ENCODE measurements around the gene GUCA2B. TPM values are rescaled to one million over a fixed set of nuclear protein-coding genes. Genes with fewer than 3 reads are reported as not detected.

Gene GUCA2B
- polyA plus RNA-seq (2013, experiment 1 of 2), result not detected
- not detected for polyA plus RNA-seq (2013, experiment 2 of 2)

DNA sequence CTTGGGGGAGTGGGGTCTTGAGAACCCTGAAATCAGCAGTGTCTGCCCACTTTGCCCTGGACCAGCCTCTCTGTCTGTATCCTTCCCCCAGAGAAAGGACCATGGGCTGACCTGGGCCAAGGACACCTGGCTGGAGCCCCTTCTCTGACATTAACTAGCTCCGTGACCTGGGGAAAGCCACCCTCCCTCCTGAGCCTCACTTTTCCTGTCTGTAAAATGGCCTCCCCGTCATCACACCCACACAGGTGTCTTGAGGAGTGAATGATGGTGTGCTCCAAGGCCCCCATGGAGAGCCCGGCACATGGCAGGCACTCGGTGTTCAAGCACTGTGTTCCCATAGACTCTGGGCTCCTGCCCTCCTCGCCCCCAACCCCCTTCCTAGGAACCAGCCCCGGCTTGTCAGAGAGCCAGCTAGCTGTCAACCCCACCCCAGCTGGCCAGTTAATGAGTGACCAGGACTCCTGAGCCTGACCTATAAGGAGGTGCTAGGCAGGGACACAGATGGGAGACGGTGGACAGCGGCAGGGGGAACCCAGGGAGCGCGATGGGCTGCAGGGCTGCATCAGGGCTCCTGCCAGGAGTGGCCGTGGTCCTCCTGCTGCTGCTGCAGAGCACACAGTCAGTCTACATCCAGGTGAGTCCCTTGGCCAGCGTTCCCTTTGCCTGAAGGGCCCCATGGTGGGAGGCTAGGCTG lies at the start of gene GUCA2B:
Gene GUCA2B, plus strand, starts transcription at position 504 of the 694 bp plus-strand sequence. Its CDS starts 41 bp downstream, at position 545.
- Histone ChIP-seq H3K4me1 (ENCODE audit: control insufficient read depth, low read depth, low read length) (no peaks in the 10 kb centered on the region), H3K27me3 (ENCODE audit: insufficient read depth, low read length, poor library complexity) (peaks cover 2% of the 10 kb centered on the region), H3K4me3 (ENCODE audit: low read length) (no peak within 1 kb of the TSS), H2BK5ac (ENCODE audit: low read length) (no peak within 1 kb of the TSS), H3K4ac (ENCODE audit: low read depth, low read length) (no peak within 1 kb of the TSS), H3K18ac (ENCODE audit: low read length) (no peak within 1 kb of the TSS), H3K36me3 (ENCODE audit: control insufficient read depth, insufficient read depth, low read length) (no peaks in the 10 kb centered on the region), H3K4me2 (ENCODE audit: low read length) (no peak within 1 kb of the TSS), H3K79me1 (ENCODE audit: low read length) (no peaks in the 10 kb centered on the region), H2BK15ac (replicated peaks; ENCODE audit: low read depth) (no peak within 1 kb of the TSS), H3K79me2 (ENCODE audit: control insufficient read depth, insufficient read depth, low read length) (no peaks in the 10 kb centered on the region), H2BK120ac (ENCODE audit: low read depth, low read length) (no peak within 1 kb of the TSS), H3K23ac (ENCODE audit: low read length) (no peak within 1 kb of the TSS), H4K8ac (ENCODE audit: low read depth, low read length) (no peak within 1 kb of the TSS), H4K5ac (ENCODE audit: low read length) (no peak within 1 kb of the TSS), H3K27ac (ENCODE audit: low read depth, low read length) (no peak within 1 kb of the TSS), H3K56ac (ENCODE audit: low read length) (no peak within 1 kb of the TSS), H3K9ac (ENCODE audit: low read length) (no peak within 1 kb of the TSS), H2AK5ac (ENCODE audit: low read length) (no peak within 1 kb of the TSS)
- WGBS (ENCODE audit: extremely low coverage, insufficient coverage, low lambda C conversion rate), result no CpG with 5 or more reads among the region's 12 CpGs
- DNase-seq, result no peak

DNA sequence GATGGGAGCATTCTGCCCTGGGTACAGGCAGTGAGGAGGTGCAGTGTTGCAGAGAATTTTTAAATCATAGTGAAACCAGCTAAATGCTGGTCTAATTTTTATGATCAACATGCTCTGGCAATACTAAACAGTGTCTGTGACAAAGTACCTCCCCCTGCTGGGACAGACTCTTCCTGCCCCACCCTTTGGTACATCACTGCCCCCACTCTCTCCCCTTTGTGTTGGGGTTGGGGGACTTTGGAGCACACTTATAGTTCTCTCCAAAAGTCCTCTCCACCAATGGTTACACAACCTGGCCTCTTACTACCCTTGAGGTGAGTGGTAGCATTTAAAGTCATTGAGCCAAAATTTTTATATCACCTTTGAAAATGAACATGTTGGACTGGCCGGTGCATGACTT lies 48.2 kb upstream of the GUCA2B start:
- Histone ChIP-seq H3K9ac (ENCODE audit: low read length) (no peak overlapping the region), H3K56ac (ENCODE audit: low read length) (no peak overlapping the region)

DNA sequence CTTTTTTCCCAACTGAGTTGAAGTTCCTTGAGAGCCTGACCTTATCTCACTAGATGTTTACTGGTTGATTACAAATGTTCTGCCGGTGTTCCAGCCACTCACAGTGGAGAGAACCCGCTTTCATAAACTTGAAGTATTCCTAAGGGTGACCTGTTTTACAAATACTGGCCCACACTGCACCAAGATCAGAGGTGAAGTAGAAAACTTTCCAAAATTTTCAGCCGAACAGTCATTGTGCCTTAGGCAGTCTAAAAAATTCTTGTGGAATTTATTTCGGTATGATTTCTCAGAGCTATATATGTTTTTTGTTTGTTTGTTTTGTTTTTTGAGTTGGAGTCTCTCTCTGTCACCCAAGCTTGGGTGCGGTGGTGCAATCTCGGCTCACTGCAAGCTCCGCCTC lies 44.9 kb upstream of the GUCA2B start:
- no peaks in the 10 kb centered on the region for H3K4me1 ChIP-seq (ENCODE audit: control insufficient read depth, low read depth, low read length)
- H4K8ac ChIP-seq (ENCODE audit: low read depth, low read length), result no peak overlapping the region
- H3K79me1 ChIP-seq (ENCODE audit: low read length), result no peaks in the 10 kb centered on the region
- DNase-seq, result no peak
- H3K36me3 ChIP-seq (ENCODE audit: control insufficient read depth, insufficient read depth, low read length), result no peaks in the 10 kb centered on the region
- no peak overlapping the region for H3K4me2 ChIP-seq (ENCODE audit: low read length)
- no peak overlapping the region for H2BK120ac ChIP-seq (ENCODE audit: low read depth, low read length)
- no peak overlapping the region for H4K5ac ChIP-seq (ENCODE audit: low read length)
- no peak overlapping the region for H3K4ac ChIP-seq (ENCODE audit: low read depth, low read length)
- no peak overlapping the region for H3K56ac ChIP-seq (ENCODE audit: low read length)
- no peaks in the 10 kb centered on the region for H3K27me3 ChIP-seq (ENCODE audit: insufficient read depth, low read length, poor library complexity)
- no peak overlapping the region for H2BK15ac ChIP-seq (replicated peaks; ENCODE audit: low read depth)
- H3K79me2 ChIP-seq (ENCODE audit: control insufficient read depth, insufficient read depth, low read length), result no peaks in the 10 kb centered on the region
- H3K23ac ChIP-seq (ENCODE audit: low read length), result no peak overlapping the region
- no peak overlapping the region for H2BK5ac ChIP-seq (ENCODE audit: low read length)
- no peak overlapping the region for H2AK5ac ChIP-seq (ENCODE audit: low read length)
- H3K4me3 ChIP-seq (ENCODE audit: low read length), result no peak overlapping the region
- no CpG with 5 or more reads among the region's 7 CpGs for WGBS (ENCODE audit: extremely low coverage, insufficient coverage, low lambda C conversion rate)
- no peak overlapping the region for H3K9ac ChIP-seq (ENCODE audit: low read length)
- H3K18ac ChIP-seq (ENCODE audit: low read length), result no peak overlapping the region
- H3K27ac ChIP-seq (ENCODE audit: low read depth, low read length), result no peak overlapping the region

More for the DNA sequence above, 48.2 kb upstream of the GUCA2B start:
- no peaks in the 10 kb centered on the region for H3K36me3 ChIP-seq (ENCODE audit: control insufficient read depth, insufficient read depth, low read length)
- H2BK120ac ChIP-seq (ENCODE audit: low read depth, low read length), result no peak overlapping the region
- H3K79me1 ChIP-seq (ENCODE audit: low read length), result no peaks in the 10 kb centered on the region
- no peak overlapping the region for H3K4me3 ChIP-seq (ENCODE audit: low read length)
- H3K18ac ChIP-seq (ENCODE audit: low read length), result no peak overlapping the region
- H2AK5ac ChIP-seq (ENCODE audit: low read length), result no peak overlapping the region
- H2BK5ac ChIP-seq (ENCODE audit: low read length), result no peak overlapping the region
- no peaks in the 10 kb centered on the region for H3K27me3 ChIP-seq (ENCODE audit: insufficient read depth, low read length, poor library complexity)
- H3K23ac ChIP-seq (ENCODE audit: low read length), result no peak overlapping the region
- H4K8ac ChIP-seq (ENCODE audit: low read depth, low read length), result no peak overlapping the region
- H4K5ac ChIP-seq (ENCODE audit: low read length), result no peak overlapping the region
- no peaks in the 10 kb centered on the region for H3K79me2 ChIP-seq (ENCODE audit: control insufficient read depth, insufficient read depth, low read length)
- no CpG with 5 or more reads among the region's 1 CpG for WGBS (ENCODE audit: extremely low coverage, insufficient coverage, low lambda C conversion rate)
- no peak overlapping the region for H3K27ac ChIP-seq (ENCODE audit: low read depth, low read length)
- H2BK15ac ChIP-seq (replicated peaks; ENCODE audit: low read depth), result no peak overlapping the region
- no peaks in the 10 kb centered on the region for H3K4me1 ChIP-seq (ENCODE audit: control insufficient read depth, low read depth, low read length)
- H3K4me2 ChIP-seq (ENCODE audit: low read length), result no peak overlapping the region
- no peak for DNase-seq
- no peak overlapping the region for H3K4ac ChIP-seq (ENCODE audit: low read depth, low read length)

DNA sequence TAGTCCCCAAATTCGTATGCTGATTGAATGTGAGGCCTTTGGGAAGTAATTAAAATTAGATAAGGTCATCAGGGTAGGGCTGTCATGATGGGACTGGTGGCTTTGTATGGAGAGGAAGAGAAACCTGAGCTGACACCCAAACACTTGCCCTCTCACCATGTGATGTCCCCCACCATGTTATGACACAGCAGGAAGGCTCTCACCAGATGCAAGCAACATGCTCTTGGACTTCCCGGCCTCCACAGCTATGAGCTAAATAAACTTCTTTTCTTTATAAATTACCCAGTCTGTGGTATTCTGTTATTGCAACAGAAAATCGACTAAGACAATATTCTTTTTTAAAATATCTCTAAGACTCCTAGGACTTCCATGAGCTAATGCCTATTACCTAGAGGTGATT lies 43.6 kb upstream of the GUCA2B start:
- H4K8ac ChIP-seq (ENCODE audit: low read depth, low read length), result no peak overlapping the region
- no CpG with 5 or more reads among the region's 3 CpGs for WGBS (ENCODE audit: extremely low coverage, insufficient coverage, low lambda C conversion rate)
- H4K5ac ChIP-seq (ENCODE audit: low read length), result no peak overlapping the region
- H3K27me3 ChIP-seq (ENCODE audit: insufficient read depth, low read length, poor library complexity), result no peaks in the 10 kb centered on the region
- H3K27ac ChIP-seq (ENCODE audit: low read depth, low read length), result no peak overlapping the region
- no peaks in the 10 kb centered on the region for H3K79me1 ChIP-seq (ENCODE audit: low read length)
- no peak overlapping the region for H2AK5ac ChIP-seq (ENCODE audit: low read length)
- H3K79me2 ChIP-seq (ENCODE audit: control insufficient read depth, insufficient read depth, low read length), result no peaks in the 10 kb centered on the region
- no peaks in the 10 kb centered on the region for H3K4me1 ChIP-seq (ENCODE audit: control insufficient read depth, low read depth, low read length)
- no peak overlapping the region for H3K4me2 ChIP-seq (ENCODE audit: low read length)
- H3K36me3 ChIP-seq (ENCODE audit: control insufficient read depth, insufficient read depth, low read length), result no peaks in the 10 kb centered on the region
- H3K4me3 ChIP-seq (ENCODE audit: low read length), result no peak overlapping the region
- no peak overlapping the region for H3K56ac ChIP-seq (ENCODE audit: low read length)
- DNase-seq, result no peak
- H3K23ac ChIP-seq (ENCODE audit: low read length), result no peak overlapping the region
- H3K18ac ChIP-seq (ENCODE audit: low read length), result no peak overlapping the region
- no peak overlapping the region for H2BK5ac ChIP-seq (ENCODE audit: low read length)
- H2BK15ac ChIP-seq (replicated peaks; ENCODE audit: low read depth), result no peak overlapping the region
- no peak overlapping the region for H2BK120ac ChIP-seq (ENCODE audit: low read depth, low read length)
- H3K4ac ChIP-seq (ENCODE audit: low read depth, low read length), result no peak overlapping the region
- H3K9ac ChIP-seq (ENCODE audit: low read length), result no peak overlapping the region

DNA sequence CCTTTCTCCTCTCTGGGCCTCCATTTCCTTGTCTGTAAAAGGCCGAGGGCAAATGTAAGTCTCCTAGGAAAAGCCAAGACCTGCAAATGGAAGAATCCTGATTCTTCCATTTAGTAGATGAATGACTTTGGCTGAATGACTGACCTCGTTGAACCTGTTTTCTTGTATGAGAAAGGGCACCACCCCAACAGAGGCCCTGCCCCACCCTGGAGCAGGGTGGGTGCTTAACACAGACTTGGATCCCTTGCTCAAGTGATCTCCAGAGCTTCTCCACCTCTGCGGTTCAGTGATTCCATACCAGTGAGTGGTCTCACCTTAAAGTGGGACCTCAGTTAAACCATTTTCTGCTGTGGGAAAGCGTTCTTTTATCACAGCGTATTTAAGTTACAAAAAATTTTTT lies 39.0 kb upstream of the GUCA2B start:
- Histone ChIP-seq H3K9ac (ENCODE audit: low read length) (no peak overlapping the region), H3K27me3 (ENCODE audit: insufficient read depth, low read length, poor library complexity) (no peaks in the 10 kb centered on the region), H3K79me1 (ENCODE audit: low read length) (no peaks in the 10 kb centered on the region), H3K4me1 (ENCODE audit: control insufficient read depth, low read depth, low read length) (no peaks in the 10 kb centered on the region), H4K5ac (ENCODE audit: low read length) (no peak overlapping the region), H3K4me3 (ENCODE audit: low read length) (no peak overlapping the region), H2BK120ac (ENCODE audit: low read depth, low read length) (no peak overlapping the region), H3K79me2 (ENCODE audit: control insufficient read depth, insufficient read depth, low read length) (no peaks in the 10 kb centered on the region), H2AK5ac (ENCODE audit: low read length) (no peak overlapping the region), H4K8ac (ENCODE audit: low read depth, low read length) (no peak overlapping the region), H3K56ac (ENCODE audit: low read length) (no peak overlapping the region), H3K36me3 (ENCODE audit: control insufficient read depth, insufficient read depth, low read length) (no peaks in the 10 kb centered on the region), H3K23ac (ENCODE audit: low read length) (no peak overlapping the region), H2BK5ac (ENCODE audit: low read length) (no peak overlapping the region), H2BK15ac (replicated peaks; ENCODE audit: low read depth) (no peak overlapping the region), H3K4me2 (ENCODE audit: low read length) (no peak overlapping the region), H3K18ac (ENCODE audit: low read length) (no peak overlapping the region), H3K4ac (ENCODE audit: low read depth, low read length) (no peak overlapping the region), H3K27ac (ENCODE audit: low read depth, low read length) (no peak overlapping the region)
- WGBS (ENCODE audit: extremely low coverage, insufficient coverage, low lambda C conversion rate), result no CpG with 5 or more reads among the region's 5 CpGs
- no peak for DNase-seq

DNA sequence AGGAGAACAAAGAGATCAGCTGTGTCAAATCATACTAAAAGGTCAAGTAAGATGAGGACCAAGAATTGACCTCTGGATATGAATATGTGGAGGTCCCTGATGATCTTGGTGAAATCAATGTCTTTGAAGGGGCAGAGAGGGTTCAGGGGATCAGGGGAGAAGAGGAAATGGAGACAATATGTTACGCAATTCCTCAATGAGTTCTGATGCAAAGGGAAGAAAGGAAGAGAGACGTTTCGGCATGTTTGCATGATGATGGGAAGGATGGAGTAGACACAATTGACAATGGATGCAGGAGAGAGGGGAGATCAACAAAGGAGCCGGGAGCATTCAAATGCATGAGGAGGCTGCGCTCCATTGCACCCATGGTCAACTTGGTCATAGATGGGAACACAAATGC lies 36.0 kb upstream of the GUCA2B start:
- WGBS (ENCODE audit: extremely low coverage, insufficient coverage, low lambda C conversion rate), result no CpG with 5 or more reads among the region's 5 CpGs
- no peaks in the 10 kb centered on the region for H3K36me3 ChIP-seq (ENCODE audit: control insufficient read depth, insufficient read depth, low read length)

More for the DNA sequence above, 36.0 kb upstream of the GUCA2B start:
- H2BK15ac ChIP-seq (replicated peaks; ENCODE audit: low read depth), result no peak overlapping the region
- no peak overlapping the region for H3K56ac ChIP-seq (ENCODE audit: low read length)
- H3K4me3 ChIP-seq (ENCODE audit: low read length), result no peak overlapping the region
- H2AK5ac ChIP-seq (ENCODE audit: low read length), result no peak overlapping the region
- H3K23ac ChIP-seq (ENCODE audit: low read length), result no peak overlapping the region
- H2BK5ac ChIP-seq (ENCODE audit: low read length), result no peak overlapping the region
- no peak overlapping the region for H3K4me2 ChIP-seq (ENCODE audit: low read length)
- no peak overlapping the region for H4K5ac ChIP-seq (ENCODE audit: low read length)
- H3K4ac ChIP-seq (ENCODE audit: low read depth, low read length), result no peak overlapping the region
- no peaks in the 10 kb centered on the region for H3K4me1 ChIP-seq (ENCODE audit: control insufficient read depth, low read depth, low read length)
- no peak overlapping the region for H4K8ac ChIP-seq (ENCODE audit: low read depth, low read length)
- H3K79me1 ChIP-seq (ENCODE audit: low read length), result no peaks in the 10 kb centered on the region
- no peak overlapping the region for H2BK120ac ChIP-seq (ENCODE audit: low read depth, low read length)
- no peaks in the 10 kb centered on the region for H3K79me2 ChIP-seq (ENCODE audit: control insufficient read depth, insufficient read depth, low read length)
- H3K9ac ChIP-seq (ENCODE audit: low read length), result no peak overlapping the region
- no peaks in the 10 kb centered on the region for H3K27me3 ChIP-seq (ENCODE audit: insufficient read depth, low read length, poor library complexity)
- H3K27ac ChIP-seq (ENCODE audit: low read depth, low read length), result no peak overlapping the region
- DNase-seq, result no peak
- H3K18ac ChIP-seq (ENCODE audit: low read length), result no peak overlapping the region

All from mesendoderm (in vitro differentiated cells).